ENCODE measurements around the gene PRCD.

GRCh38 chr17:76492989-76493501 is 46.8 kb upstream of the PRCD start:
- TF ChIP-seq POLR2A (IDR thresholded peaks at IDR 0.05) (peak in 2 of 4 donors; percentile 32 to 43), CTCF (IDR thresholded peaks at IDR 0.05) (no peak)

All from esophagus squamous epithelium (tissue), 4 donors.